ENCODE data around the gene SSC5D.
"Not testable (repeated sequence)": the region's sequence is repeated elsewhere in the genome, so short reads cannot be mapped to it uniquely, and the experiment has no call there.

Gene SSC5D

DNA sequence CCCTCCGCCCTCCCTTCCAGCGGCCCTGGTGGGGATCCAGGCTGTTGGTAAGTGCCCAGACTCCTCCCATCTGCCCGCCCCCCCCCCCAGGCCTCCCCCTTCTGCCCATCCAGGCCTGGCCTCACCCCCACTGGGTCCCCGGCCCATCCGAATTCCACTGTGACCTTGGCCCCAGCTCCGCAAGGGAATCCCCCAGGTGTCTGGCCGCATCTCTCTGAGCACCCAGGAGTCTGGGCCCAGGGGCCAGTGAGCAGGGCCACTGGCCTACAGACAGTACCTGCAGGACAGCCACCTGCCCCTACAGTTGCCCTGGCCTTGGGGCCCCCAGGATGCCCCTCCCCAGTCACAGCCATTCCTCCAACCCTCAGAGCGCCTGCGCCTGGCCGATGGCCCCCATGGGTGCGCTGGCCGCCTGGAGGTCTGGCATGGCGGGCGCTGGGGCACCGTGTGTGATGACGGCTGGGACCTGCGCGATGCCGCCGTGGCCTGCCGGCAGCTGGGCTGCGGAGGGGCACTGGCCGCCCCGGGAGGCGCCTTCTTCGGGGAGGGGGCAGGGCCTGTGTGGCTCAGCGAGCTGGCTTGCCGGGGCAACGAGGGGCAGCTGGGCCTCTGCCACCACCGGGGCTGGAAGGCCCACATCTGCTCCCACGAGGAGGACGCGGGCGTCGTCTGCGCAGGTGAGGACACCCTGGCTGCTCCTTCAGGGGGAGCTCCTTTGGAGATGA lies 912 bp downstream of the SSC5D start:
- DNase-seq, result no peak

DNA sequence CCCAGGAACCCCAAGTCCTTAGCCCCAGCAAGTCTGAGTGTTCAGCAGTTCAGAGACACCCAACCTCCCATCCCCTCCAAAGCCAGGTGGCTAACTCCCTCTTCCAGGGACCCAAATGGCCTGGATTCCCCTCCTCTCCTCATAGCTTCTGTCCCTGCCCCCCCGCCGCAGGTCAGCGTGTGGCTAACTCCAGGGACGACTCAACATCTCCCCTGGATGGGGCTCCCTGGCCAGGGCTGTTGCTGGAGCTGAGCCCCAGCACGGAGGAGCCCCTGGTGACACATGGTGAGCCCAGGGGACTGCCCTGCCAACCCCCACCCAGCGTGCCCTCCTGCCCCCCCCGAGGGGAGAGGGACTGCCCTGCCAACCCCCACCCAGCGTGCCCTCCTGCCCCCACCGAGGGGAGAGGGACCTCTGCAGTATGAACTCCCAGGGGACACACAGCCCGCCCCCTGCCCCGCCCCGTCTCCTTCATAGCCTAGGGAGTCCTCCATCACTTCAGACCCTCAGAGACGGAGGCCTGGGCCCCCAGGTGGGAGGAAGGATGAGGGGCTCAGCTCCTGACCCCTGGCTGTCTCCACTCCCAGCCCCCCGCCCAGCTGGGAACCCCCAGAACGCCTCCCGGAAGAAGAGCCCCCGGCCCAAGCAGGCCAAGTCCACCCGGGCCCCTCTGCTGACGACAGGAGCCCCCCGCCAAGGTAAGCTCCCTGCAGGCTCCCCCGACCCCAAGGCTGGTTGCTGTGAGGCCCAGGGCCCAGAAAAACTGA lies 1.7 kb downstream of the SSC5D start:
- no peak for DNase-seq

GRCh38 chr19:55490478-55491432 lies 2.5 kb downstream of the SSC5D start:
- no peak for DNase-seq

GRCh38 chr19:55491546-55492360 lies 3.5 kb downstream of the SSC5D start:
- DNase-seq, result no peak

DNA sequence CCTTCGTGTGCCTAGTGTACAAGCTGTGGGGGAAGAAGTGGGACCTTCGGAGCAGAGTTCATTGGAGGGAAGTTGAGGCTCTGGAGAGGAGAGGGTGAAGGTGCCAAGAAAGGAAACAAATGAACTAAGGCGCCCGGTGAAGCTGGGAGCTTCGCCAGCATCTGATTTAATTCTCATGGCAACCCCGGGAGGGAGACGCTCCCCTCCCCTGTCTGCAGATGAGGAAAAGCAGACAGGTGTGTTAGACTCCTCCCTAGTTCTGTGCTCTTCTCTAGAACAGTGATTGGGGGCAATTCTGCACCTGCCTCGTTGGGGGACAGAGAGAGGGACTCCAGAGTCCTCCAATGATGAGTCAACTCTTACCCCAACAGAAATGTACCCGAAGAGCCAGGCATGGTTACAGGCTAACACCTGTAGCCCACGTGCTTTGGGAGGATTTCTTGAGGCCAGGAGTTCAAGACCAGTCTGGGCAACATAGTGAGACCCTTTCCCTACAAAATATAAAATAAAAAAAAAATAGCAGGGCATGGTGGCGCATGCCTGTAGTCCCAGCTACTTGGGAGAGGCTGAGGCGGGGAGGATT lies 4.2 kb downstream of the SSC5D start:
- no peak for DNase-seq

GRCh38 chr19:55493052-55493644 lies 4.9 kb downstream of the SSC5D start:
- no peak for DNase-seq

- no peak for DNase-seq
These were observed 5.5 kb downstream of the SSC5D start for GRCh38 chr19:55493645-55494171.

GRCh38 chr19:55494172-55494761 lies 6.0 kb downstream of the SSC5D start:
- DNase-seq, result no peak

GRCh38 chr19:55495646-55496349 lies 7.6 kb downstream of the SSC5D start:
- DNase-seq, result no peak

- DNase-seq, result not testable (repeated sequence)
These were observed 8.6 kb downstream of the SSC5D start for GRCh38 chr19:55496820-55497219.

DNA sequence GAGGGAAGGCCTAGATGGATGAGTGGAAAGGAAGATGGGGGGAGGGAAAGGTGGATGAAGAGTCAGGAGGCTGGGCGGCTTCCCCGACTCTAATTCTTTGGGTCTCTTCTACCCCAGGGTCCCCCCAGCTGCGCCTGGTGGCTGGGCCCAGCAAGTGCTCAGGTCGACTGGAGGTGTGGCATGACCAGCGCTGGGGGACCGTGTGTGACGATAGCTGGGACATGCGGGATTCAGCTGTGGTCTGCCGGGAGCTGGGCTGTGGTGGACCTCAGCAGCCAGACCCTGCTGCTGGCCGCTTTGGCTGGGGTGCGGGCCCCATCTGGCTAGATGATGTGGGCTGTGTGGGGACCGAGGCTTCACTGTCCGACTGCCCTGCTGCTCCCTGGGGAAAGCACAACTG lies 9.5 kb downstream of the SSC5D start:
- no peak for DNase-seq

- no peak for DNase-seq
These were observed 10.1 kb downstream of the SSC5D start for GRCh38 chr19:55498246-55498840.

DNA sequence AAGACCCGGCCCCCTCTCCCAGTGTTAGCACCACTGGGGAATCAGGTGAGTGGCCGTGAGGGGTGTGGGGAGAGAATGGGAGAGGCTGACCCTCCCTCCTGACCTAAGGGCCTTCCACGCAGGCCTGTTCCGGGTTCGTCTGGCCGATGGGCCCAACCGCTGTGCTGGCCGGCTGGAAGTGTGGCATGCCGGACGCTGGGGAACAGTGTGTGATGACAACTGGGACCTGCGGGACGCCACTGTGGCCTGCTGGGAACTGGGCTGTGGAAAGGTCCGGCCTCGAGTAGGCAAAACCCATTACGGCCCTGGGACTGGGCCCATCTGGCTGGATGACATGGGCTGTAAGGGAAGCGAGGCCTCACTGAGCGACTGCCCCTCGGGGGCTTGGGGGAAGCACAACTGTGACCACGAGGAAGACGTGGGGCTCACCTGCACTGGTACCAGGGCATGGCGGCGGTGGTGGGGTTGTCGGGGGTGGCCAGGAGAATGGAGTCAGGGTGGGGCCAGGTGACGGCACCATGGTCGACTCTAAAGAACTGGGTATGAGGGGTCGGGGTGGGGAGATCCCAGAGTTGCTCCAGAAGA lies 12.2 kb downstream of the SSC5D start:
- DNase-seq, result no peak

GRCh38 chr19:55502197-55502952 lies 14.1 kb downstream of the SSC5D start:
- no peak for DNase-seq

DNA sequence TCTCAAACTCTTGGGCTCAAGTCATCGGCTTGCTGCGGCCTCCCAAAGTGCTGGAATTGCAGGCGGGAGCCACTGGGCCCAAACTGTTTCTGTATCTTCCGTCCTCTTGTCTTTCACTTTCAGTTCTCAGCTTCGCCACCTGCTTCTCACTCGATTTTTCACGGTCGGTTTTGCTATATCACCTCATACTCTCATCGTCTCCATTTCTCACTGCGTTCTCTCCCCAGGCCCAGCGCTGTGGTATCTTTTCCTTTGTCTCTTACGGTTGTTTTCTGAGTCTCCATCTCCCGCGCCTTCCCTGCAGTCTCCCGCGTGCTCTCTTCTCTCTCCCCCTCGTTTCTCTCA lies 14.9 kb downstream of the SSC5D start:
- no peak for DNase-seq

DNA sequence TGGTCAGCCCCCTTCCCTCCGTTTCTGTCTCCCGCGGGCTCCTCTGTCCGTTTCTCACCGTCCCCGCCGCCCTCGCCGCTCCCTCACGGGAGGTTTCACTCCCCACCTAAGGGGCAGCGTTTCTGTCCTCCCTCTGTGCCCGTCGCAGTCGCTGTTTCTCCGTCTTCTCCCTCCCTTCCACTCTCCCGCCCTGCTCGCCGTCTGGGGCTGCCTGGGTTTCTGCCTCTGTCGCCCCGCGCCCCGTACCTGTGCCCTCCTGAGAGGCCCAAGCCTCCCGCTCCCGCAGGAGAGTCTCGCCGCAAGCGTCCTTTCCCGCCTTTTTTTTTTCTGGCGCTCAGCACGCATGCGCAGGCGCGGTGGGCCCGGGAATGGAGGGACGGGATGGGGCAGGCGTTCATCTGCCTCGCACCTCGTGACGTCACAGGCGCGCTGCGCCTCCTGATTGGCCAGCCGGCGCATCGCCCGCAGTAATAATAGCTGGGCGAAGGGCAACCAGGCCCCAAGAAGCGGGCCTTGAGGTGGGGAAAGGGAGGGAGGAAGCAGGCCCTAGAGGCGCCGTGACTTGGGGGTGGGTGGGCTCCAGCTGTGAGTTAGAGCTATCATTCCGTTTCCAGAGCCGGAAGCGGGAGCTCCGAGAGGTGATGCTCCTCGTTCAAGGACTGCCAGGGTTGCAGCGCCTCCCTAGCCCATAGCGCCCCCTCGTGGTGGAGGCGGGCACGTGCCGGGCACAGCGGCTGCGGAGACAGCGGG lies 15.4 kb downstream of the SSC5D start:
- peak; percentile 97 for DNase-seq

GRCh38 chr19:55504252-55504603 lies 16.0 kb downstream of the SSC5D start:
- no peak for DNase-seq

DNA sequence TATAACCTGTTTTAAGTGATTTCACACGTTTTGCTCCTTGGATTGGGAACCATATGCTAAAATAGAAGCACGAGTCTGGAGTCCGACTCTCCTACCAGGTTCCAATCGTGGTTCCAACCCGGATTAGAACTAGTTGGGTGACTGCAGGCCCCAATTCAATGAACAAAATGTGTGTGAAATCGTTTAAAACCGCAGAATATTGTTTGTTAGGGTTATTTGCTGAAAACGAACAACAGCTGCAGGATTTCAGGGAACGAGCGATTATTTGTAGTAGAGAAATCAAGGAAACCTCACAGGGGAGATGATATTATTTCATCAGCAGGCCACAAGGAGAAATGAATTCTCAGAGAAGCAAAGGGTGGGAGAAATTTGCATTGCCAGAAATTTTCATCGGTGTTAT lies 16.7 kb downstream of the SSC5D start:
- no peak for DNase-seq

All from activated T-cell treated with anti-CD3 and anti-CD28 coated beads, Interleukin-2, amount 50 U/mL, for 48 hours (primary cell).